Heart left ventricle (tissue), 16 donors: Measurements from ENCODE around the gene KCNG2. TPM values are rescaled to one million over a fixed set of nuclear protein-coding genes. Genes with fewer than 3 reads are reported as not detected.

Source experiments
- ATAC-seq, 4 donors: fragments of 200-7000 bp; cut with Tn5 transposase; one replicate each; pipeline ENCODE4 v1.9.1; 2020 to 2022; ENCODE audit warnings: moderate library complexity in 4 of 4, mild to moderate bottlenecking in 3 of 4, moderate number of reproducible peaks in 1 of 4
- DNase-seq, 5 donors: peaks; one replicate each; pipeline ENCODE4 v3.0.0-alpha.2; 2020
- H3K27ac ChIP-seq, 12 donors: fragments of 200-600 bp; sonication (generic) in 4 of 12; one replicate each; pipeline versions ENCODE4 v1.5.0 to v1.8.0; 2016 to 2022; ENCODE audit warnings: mild to moderate bottlenecking in 2 of 12
- H3K27me3 ChIP-seq, 9 donors: fragments of 200-600 bp; sonication (generic) in 2 of 9; one replicate each; pipeline versions ENCODE4 v1.5.1 to v1.8.0; 2016 to 2022; ENCODE audit warnings: mild to moderate bottlenecking in 3 of 9
- H3K36me3 ChIP-seq, 9 donors: fragments of 200-600 bp; sonication (generic) in 2 of 9; one replicate each; pipeline versions ENCODE4 v1.5.0 to v1.8.0; 2018 to 2022; ENCODE audit warnings: mild to moderate bottlenecking in 2 of 9
- H3K4me1 ChIP-seq, 12 donors: fragments of 200-600 bp; sonication (generic) in 4 of 12; one replicate each; pipeline versions ENCODE4 v1.5.0 to v1.8.0; 2016 to 2022; ENCODE audit warnings: mild to moderate bottlenecking in 3 of 12
- H3K4me3 ChIP-seq, 12 donors: fragments of 200-600 bp; sonication (generic) in 4 of 12; one replicate each; pipeline versions ENCODE4 v1.5.0 to v1.8.0; 2017 to 2022; ENCODE audit warnings: mild to moderate bottlenecking in 9 of 12, moderate library complexity in 4 of 12
- H3K9me3 ChIP-seq, 12 donors: fragments of 200-600 bp; sonication (generic) in 4 of 12; one replicate each; pipeline versions ENCODE4 v1.5.0 to v1.8.0; 2016 to 2022; ENCODE audit warnings: mild to moderate bottlenecking in 1 of 12
- CTCF ChIP-seq, 12 donors: fragments of 200-600 bp; sonication (generic) in 4 of 12; IDR thresholded peaks; one replicate each; pipeline versions ENCODE4 v1.5.0 to v1.8.0; 2018 to 2022; ENCODE audit warnings: antibody characterized with exemption in 12 of 12, mild to moderate bottlenecking in 5 of 12
- POLR2A ChIP-seq, 2 donors: fragments of 450-650 bp; IDR thresholded peaks; one replicate each; pipeline ENCODE4 v1.6.1; 2017; ENCODE audit warnings: antibody characterized with exemption in 2 of 2, mild to moderate bottlenecking in 2 of 2, moderate library complexity in 2 of 2
- WGBS, 4 donors: extraction: QIAGEN DNeasy Blood & Tissue Kit in 2 of 4; methylation state at CpG; one replicate each; pipeline versions ENCODE4 v1.1.5 to v1.1.7; 2013 to 2018; 5-methylcytosine and 5-hydroxymethylcytosine counted together
- intact Hi-C, 10 donors: fragments of 100-400 bp; cut with DNase I; formaldehyde crosslinking; loops; one replicate each; pipeline versions ENCODE4 v1.11.1 to v1.14.2; 2022
- polyA plus RNA-seq, 2 donors: library from polyadenylated mRNA; stranded (reverse); fragments of 200-250 nt; gene quantifications; one replicate each; pipeline ENCODE4 v1.2.3, GENCODE V29; 2013
- total RNA-seq, 9 donors: library from RNA; depleted of rRNA in 2 of 9; stranded (reverse); fragments of >200 nt in 2 of 9; fragmentation: NEBNext Ultra II Directional in 3 of 9; extraction: Animal tissue kit (Norgen Biotek cat#: 25700) in 3 of 9; gene quantifications; one replicate each; pipeline versions ENCODE4 v1.1.0 to v1.2.4, GENCODE V29; 2016 to 2023
- donor health status: ischemic (EF 13 %, LVEDD 7.1; RV severe dilation, severe dysfunction).
- donor health status: healthy with polysubstance abuse.
- donor health status: DM: no; HTN: yes; CAD: no.
- donor health status: DM: no; HTN: no; CAD: no.
- donor health status: ischemic (EF 25% LVEDD 6.9; RV normal size, moderate dysfunction).
- donor health status: ischemic (EF 25% LVEDD 5.7; RV mildly dilated, moderate dysfunction).
- donor health status: healthy.
- donor health status: DM: yes; HTN: yes; CAD: no.
- donor health status: ischemic (EF 35%, LVEDD 5.7; RV mildly dilated, moderate dysfunction).
- donor health status: nonischemic (EF 11% LVEDD 7.7; RV severe dilation, severe dysfunction).
- donor health status: DM: yes; HTN: yes; CAD: no.
- donor health status: PGD.
- donor health status: ischemic (EF 29% LVEDD 5.4; RV normal size, mild dysfunction).
- donor health status: nonischemic (EF 23%, LVEDD 6.1; RV moderate dilation, normal function).

Gene KCNG2
- total and polyA plus RNA-seq, 11 donors = 0.07 to 1.5 (median 0.18) TPM; not detected in 8

- intact Hi-C loops = loop anchor here in 1 of 10 donors (10.0 kb wide), 1 partner anchor 85 kb away; the partner anchor contains the start of gene TXNL4A
- Histone ChIP-seq H3K4me3 (no peak overlapping the region), H3K9me3 (peaks cover 0 to 43% (median 9%) of the 10 kb centered on the region in 12 donors), H3K4me1 (no peaks in the 10 kb centered on the region), H3K36me3 (peaks cover 0 to 20% (median 13%) of the 10 kb centered on the region in 9 donors), H3K27me3 (no peaks in the 10 kb centered on the region), H3K27ac (no peak overlapping the region)
- TF ChIP-seq POLR2A (IDR thresholded peaks at IDR 0.05) (no peak), CTCF (IDR thresholded peaks at IDR 0.05) (no peak)
- DNase-seq = peak in 3 of 5 donors; percentile 8 to 42 (median 16)
- peak in 2 of 4 donors; percentile 8 to 21 for ATAC-seq
- 82 to 90% (median 89%) methylated on average over 11 to 53 of the region's 53 CpGs for whole genome bisulfite sequencing, 4 donors
Measured at GRCh38 chr18:79899609-79900445, 102.1 kb downstream of the KCNG2 start.

GRCh38 chr18:79900610-79901570, 103.2 kb downstream of the KCNG2 start:
- no peaks in the 10 kb centered on the region for H3K27me3 ChIP-seq
- H3K9me3 ChIP-seq = peaks cover 0 to 32% (median 9%) of the 10 kb centered on the region in 12 donors
- TF ChIP-seq POLR2A (IDR thresholded peaks at IDR 0.05) (no peak), CTCF (IDR thresholded peaks at IDR 0.05) (no peak)
- intact Hi-C loops = loop anchor here in 1 of 10 donors (10.0 kb wide), 1 partner anchor 84 kb away; the partner anchor contains the start of gene TXNL4A
- H3K4me3 ChIP-seq = no peak overlapping the region
- peak in 3 of 5 donors; percentile 16 to 51 (median 24) for DNase-seq
- H3K27ac ChIP-seq = no peak overlapping the region
- ATAC-seq = peak in 2 of 4 donors; percentile 4 to 5
- peaks cover 0 to 4% (median 0%) of the 10 kb centered on the region in 12 donors for H3K4me1 ChIP-seq
- peaks cover 0 to 20% (median 13%) of the 10 kb centered on the region in 9 donors for H3K36me3 ChIP-seq
- 94 to 97% (median 95%) methylated on average over 21 to 28 of the region's 28 CpGs for WGBS, 4 donors

- 86 to 97% (median 96%) methylated on average over 13 of the region's 13 CpGs for WGBS, 4 donors
- no peak for TF ChIP-seq POLR2A (IDR thresholded peaks at IDR 0.05)
- TF ChIP-seq CTCF (IDR thresholded peaks at IDR 0.05) = no peak
Measured at GRCh38 chr18:79901665-79902064, 103.9 kb downstream of the KCNG2 start.

More at GRCh38 chr18:79901665-79902064, 103.9 kb downstream of the KCNG2 start:
- Histone ChIP-seq H3K9me3 (peaks cover 0 to 25% (median 6%) of the 10 kb centered on the region in 12 donors), H3K27me3 (no peaks in the 10 kb centered on the region), H3K4me3 (no peak overlapping the region), H3K4me1 (peaks cover 0 to 4% (median 0%) of the 10 kb centered on the region in 12 donors), H3K27ac (no peak overlapping the region), H3K36me3 (peaks cover 0 to 20% (median 13%) of the 10 kb centered on the region in 9 donors)
- peak in 2 of 5 donors; percentile 13 to 23 for DNase-seq
- ATAC-seq = no peak
- intact Hi-C loops = loop anchor here in 1 of 10 donors (10.0 kb wide), 1 partner anchor 83 kb away; the partner anchor contains the start of gene TXNL4A
